Measurements from ENCODE around the gene NANP. TPM values are rescaled to one million over a fixed set of nuclear protein-coding genes. Genes with fewer than 3 reads are reported as not detected.
A peak's percentile ranks its signal among the peaks of the same experiment; 100 is the strongest.

The NANP gene
- total and polyA plus RNA-seq, 2 of the 13 experiments (the other 11 are each of a cell fraction or from before 2014, with no cell fraction given), result 8.9 to 21.5 TPM

- TF ChIP-seq ZNF503 (CRISPR knock-in tag; IDR thresholded peaks at IDR 0.05) (no peak), ZNF674 (CRISPR knock-in tag; IDR thresholded peaks at IDR 0.05; ENCODE audit: low read depth) (no peak), TSC22D2 (CRISPR knock-in tag; IDR thresholded peaks at IDR 0.05; ENCODE audit: borderline replicate concordance) (no peak), ZMAT3 (CRISPR knock-in tag; conservative IDR thresholded peaks at IDR 0.05) (no peak), NONO (IDR thresholded peaks at IDR 0.05) (no peak), NONO (CRISPR knock-in tag; conservative IDR thresholded peaks at IDR 0.05) (no peak), PCBP2 (optimal IDR thresholded peaks at IDR 0.05; ENCODE audit: low read depth, low read length, poor library complexity, severe bottlenecking) (no peak), MIER2 (CRISPR knock-in tag; IDR thresholded peaks at IDR 0.05) (no peak), MEF2D (CRISPR knock-in tag; IDR thresholded peaks at IDR 0.05) (0 out of 2 replicates have a peak, but pooled peaks have one; percentile 52), RARG (CRISPR knock-in tag; IDR thresholded peaks at IDR 0.05; ENCODE audit: low read depth) (no peak), ZFP1 (CRISPR knock-in tag; IDR thresholded peaks at IDR 0.05) (no peak), ZNF710 (CRISPR knock-in tag; IDR thresholded peaks at IDR 0.05; ENCODE audit: borderline replicate concordance) (no peak)
- TF ChIP-seq, protein P1, sequence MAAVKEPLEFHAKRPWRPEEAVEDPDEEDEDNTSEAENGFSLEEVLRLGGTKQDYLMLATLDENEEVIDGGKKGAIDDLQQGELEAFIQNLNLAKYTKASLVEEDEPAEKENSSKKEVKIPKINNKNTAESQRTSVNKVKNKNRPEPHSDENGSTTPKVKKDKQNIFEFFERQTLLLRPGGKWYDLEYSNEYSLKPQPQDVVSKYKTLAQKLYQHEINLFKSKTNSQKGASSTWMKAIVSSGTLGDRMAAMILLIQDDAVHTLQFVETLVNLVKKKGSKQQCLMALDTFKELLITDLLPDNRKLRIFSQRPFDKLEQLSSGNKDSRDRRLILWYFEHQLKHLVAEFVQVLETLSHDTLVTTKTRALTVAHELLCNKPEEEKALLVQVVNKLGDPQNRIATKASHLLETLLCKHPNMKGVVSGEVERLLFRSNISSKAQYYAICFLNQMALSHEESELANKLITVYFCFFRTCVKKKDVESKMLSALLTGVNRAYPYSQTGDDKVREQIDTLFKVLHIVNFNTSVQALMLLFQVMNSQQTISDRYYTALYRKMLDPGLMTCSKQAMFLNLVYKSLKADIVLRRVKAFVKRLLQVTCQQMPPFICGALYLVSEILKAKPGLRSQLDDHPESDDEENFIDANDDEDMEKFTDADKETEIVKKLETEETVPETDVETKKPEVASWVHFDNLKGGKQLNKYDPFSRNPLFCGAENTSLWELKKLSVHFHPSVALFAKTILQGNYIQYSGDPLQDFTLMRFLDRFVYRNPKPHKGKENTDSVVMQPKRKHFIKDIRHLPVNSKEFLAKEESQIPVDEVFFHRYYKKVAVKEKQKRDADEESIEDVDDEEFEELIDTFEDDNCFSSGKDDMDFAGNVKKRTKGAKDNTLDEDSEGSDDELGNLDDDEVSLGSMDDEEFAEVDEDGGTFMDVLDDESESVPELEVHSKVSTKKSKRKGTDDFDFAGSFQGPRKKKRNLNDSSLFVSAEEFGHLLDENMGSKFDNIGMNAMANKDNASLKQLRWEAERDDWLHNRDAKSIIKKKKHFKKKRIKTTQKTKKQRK (IDR thresholded peaks at IDR 0.05; ENCODE audit: low read length), result no peak
- TF ChIP-seq, protein P2, sequence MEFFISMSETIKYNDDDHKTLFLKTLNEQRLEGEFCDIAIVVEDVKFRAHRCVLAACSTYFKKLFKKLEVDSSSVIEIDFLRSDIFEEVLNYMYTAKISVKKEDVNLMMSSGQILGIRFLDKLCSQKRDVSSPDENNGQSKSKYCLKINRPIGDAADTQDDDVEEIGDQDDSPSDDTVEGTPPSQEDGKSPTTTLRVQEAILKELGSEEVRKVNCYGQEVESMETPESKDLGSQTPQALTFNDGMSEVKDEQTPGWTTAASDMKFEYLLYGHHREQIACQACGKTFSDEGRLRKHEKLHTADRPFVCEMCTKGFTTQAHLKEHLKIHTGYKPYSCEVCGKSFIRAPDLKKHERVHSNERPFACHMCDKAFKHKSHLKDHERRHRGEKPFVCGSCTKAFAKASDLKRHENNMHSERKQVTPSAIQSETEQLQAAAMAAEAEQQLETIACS (CRISPR knock-in tag; IDR thresholded peaks at IDR 0.05), result no peak
- TF ChIP-seq, protein P3, sequence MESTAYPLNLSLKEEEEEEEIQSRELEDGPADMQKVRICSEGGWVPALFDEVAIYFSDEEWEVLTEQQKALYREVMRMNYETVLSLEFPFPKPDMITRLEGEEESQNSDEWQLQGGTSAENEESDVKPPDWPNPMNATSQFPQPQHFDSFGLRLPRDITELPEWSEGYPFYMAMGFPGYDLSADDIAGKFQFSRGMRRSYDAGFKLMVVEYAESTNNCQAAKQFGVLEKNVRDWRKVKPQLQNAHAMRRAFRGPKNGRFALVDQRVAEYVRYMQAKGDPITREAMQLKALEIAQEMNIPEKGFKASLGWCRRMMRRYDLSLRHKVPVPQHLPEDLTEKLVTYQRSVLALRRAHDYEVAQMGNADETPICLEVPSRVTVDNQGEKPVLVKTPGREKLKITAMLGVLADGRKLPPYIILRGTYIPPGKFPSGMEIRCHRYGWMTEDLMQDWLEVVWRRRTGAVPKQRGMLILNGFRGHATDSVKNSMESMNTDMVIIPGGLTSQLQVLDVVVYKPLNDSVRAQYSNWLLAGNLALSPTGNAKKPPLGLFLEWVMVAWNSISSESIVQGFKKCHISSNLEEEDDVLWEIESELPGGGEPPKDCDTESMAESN (CRISPR knock-in tag; conservative IDR thresholded peaks at IDR 0.05), result 0 out of 2 replicates have a peak, but pooled peaks have one; percentile 25
Observed at GRCh38 chr20:25579081-25579770, 44.6 kb downstream of the NANP start (continued).

All from HepG2 (cell line).